ENCODE data around the gene CLDN10.

DNA sequence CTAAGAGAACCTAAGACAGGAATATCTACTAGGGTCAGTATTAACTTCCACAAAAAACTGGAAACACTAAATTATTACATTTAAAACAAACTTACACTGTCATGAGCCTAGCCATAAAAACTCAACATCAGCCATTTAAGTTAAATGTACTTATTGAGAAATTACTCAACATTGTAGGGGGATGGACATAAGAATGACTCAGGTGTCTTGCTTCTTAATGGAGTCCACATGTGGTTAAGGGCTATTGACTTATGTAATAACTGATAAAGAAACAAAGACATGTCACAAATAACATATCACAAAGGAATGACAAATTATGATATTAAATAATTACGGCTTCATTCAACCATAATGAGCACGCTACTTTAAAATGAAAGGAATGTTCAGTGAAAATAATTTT lies 36.2 kb downstream of the CLDN10 start:
- TF ChIP-seq CTCF (IDR thresholded peaks at IDR 0.05) = no peak
- TF ChIP-seq POLR2A (IDR thresholded peaks at IDR 0.05) = no peak
